Liver (tissue), 9 donors: ENCODE measurements around the gene CR1. TPM values are rescaled to one million over a fixed set of nuclear protein-coding genes. Genes with fewer than 3 reads are reported as not detected.
"Not testable (repeated sequence)": the region's sequence is repeated elsewhere in the genome, so short reads cannot be mapped to it uniquely, and the experiment has no call there.

Experiments used
- DNase-seq: peaks from one replicate; pipeline ENCODE4 v3.0.0-alpha.2; 2017; ENCODE audit warnings: low spot score
- H3K27ac ChIP-seq, 2 donors: one replicate each; pipeline ENCODE4 v1.7.0; 2013; ENCODE audit warnings: inconsistent platforms in 2 of 2, low read length in 2 of 2, control low read depth in 1 of 2, low read depth in 1 of 2, mild to moderate bottlenecking in 1 of 2
- H3K27me3 ChIP-seq, 4 donors: one replicate each; pipeline versions ENCODE4 v1.6.1 to v1.7.0; 2013; ENCODE audit warnings: low read length in 3 of 4, inconsistent platforms in 1 of 4, mild to moderate bottlenecking in 1 of 4, moderate library complexity in 1 of 4; ENCODE audit not compliant: control insufficient read depth in 4 of 4, insufficient read depth in 4 of 4
- H3K36me3 ChIP-seq, 4 donors: one replicate each; pipeline versions ENCODE4 v1.6.1 to v1.7.0; 2013; ENCODE audit warnings: low read length in 3 of 4, mild to moderate bottlenecking in 3 of 4, low read depth in 1 of 4, moderate library complexity in 1 of 4; ENCODE audit not compliant: control insufficient read depth in 4 of 4, insufficient read depth in 3 of 4
- H3K4me1 ChIP-seq, 4 donors: one replicate each; pipeline versions ENCODE4 v1.6.1 to v1.7.0; 2013; ENCODE audit warnings: low read length in 3 of 4, mild to moderate bottlenecking in 3 of 4, moderate library complexity in 1 of 4; ENCODE audit not compliant: control insufficient read depth in 4 of 4, insufficient read depth in 4 of 4
- H3K4me3 ChIP-seq, 3 donors: one replicate each; pipeline versions ENCODE4 v1.6.1 to v1.7.0; 2013; ENCODE audit warnings: low read length in 3 of 3, control low read depth in 1 of 3, low read depth in 1 of 3, mild to moderate bottlenecking in 1 of 3
- H3K9ac ChIP-seq, 2 donors: one replicate each; pipeline ENCODE4 v1.7.0; 2013; ENCODE audit warnings: low read length in 2 of 2, mild to moderate bottlenecking in 2 of 2, moderate library complexity in 2 of 2, control low read depth in 1 of 2, low read depth in 1 of 2
- H3K9me3 ChIP-seq, 4 donors: one replicate each; pipeline versions ENCODE4 v1.6.1 to v1.7.0; 2013; ENCODE audit warnings: low read length in 3 of 4; ENCODE audit not compliant: control insufficient read depth in 4 of 4
- ATF3 ChIP-seq: IDR thresholded peaks from 2 replicates; pipeline ENCODE4 v1.6.1; 2016; ENCODE audit warnings: antibody characterized with exemption
- FOXA1 ChIP-seq: IDR thresholded peaks from 2 replicates; pipeline ENCODE4 v1.6.1; 2016; ENCODE audit warnings: antibody characterized with exemption
- FOXA2 ChIP-seq: IDR thresholded peaks from 2 replicates; pipeline ENCODE4 v1.6.1; 2016; ENCODE audit warnings: antibody characterized with exemption
- JUND ChIP-seq, 2 donors: IDR thresholded peaks; 2 replicates each; pipeline ENCODE4 v1.6.1; 2016; ENCODE audit warnings: antibody characterized with exemption in 2 of 2
- MAX ChIP-seq: IDR thresholded peaks from 2 replicates; pipeline ENCODE4 v1.6.1; 2016; ENCODE audit warnings: antibody characterized with exemption
- NR2F2 ChIP-seq: IDR thresholded peaks from 2 replicates; pipeline ENCODE4 v1.6.1; 2016; ENCODE audit warnings: antibody characterized with exemption
- RAD21 ChIP-seq, 2 donors: IDR thresholded peaks; 2 replicates each; pipeline ENCODE4 v1.6.1; 2016; ENCODE audit warnings: antibody characterized with exemption in 2 of 2, mild to moderate bottlenecking in 2 of 2
- REST ChIP-seq: IDR thresholded peaks from 2 replicates; pipeline ENCODE4 v1.6.1; 2016; ENCODE audit warnings: antibody characterized with exemption, mild to moderate bottlenecking
- RXRA ChIP-seq, 2 donors: IDR thresholded peaks; 2 replicates each; pipeline ENCODE4 v1.6.1; 2017 to 2018; ENCODE audit warnings: antibody characterized with exemption in 2 of 2, mild to moderate bottlenecking in 1 of 2
- SP1 ChIP-seq: IDR thresholded peaks from 2 replicates; pipeline ENCODE4 v1.6.1; 2018; ENCODE audit warnings: antibody characterized with exemption, mild to moderate bottlenecking
- TAF1 ChIP-seq: conservative IDR thresholded peaks from 2 replicates; pipeline ENCODE4 v1.6.1; 2016; ENCODE audit warnings: antibody characterized with exemption, mild to moderate bottlenecking
- YY1 ChIP-seq: IDR thresholded peaks from 2 replicates; pipeline ENCODE4 v1.6.1; 2016; ENCODE audit warnings: antibody characterized with exemption, mild to moderate bottlenecking
- WGBS: extraction: QIAGEN DNeasy Blood & Tissue Kit; methylation state at CpG from one replicate; pipeline ENCODE4 v1.1.7; 2013; 5-methylcytosine and 5-hydroxymethylcytosine counted together
- polyA plus RNA-seq, 2 donors: library from polyadenylated mRNA; stranded (reverse) in 1 of 2; unstranded in 1 of 2; fragments of 200-250 nt in 1 of 2; fragments of >200 nt in 1 of 2; fragmentation: Nextera tagmentation in 1 of 2; extraction: Ambion mirVana in 1 of 2; gene quantifications; one replicate each; pipeline versions ENCODE4 v1.2.1 to v1.2.3, GENCODE V29; 2013 to 2015
- total RNA-seq, 2 donors: library from RNA; depleted of rRNA; stranded (reverse); fragments of >200 nt; gene quantifications; one replicate each; pipeline ENCODE4 v1.2.3, GENCODE V29; 2014
- donor health status: healthy.
- donor health status: healthy.
- donor health status: healthy.
- donor health status: healthy.
- donor health status: healthy.

The CR1 gene
- total and polyA plus RNA-seq, 4 donors = 0.78 to 16.7 (median 7.4) TPM

- 91% methylated on average over 9 of the region's 9 CpGs for WGBS
- no peaks in the 10 kb centered on the region for H3K36me3 ChIP-seq
- H3K4me1 ChIP-seq = no peaks in the 10 kb centered on the region
- H3K4me3 ChIP-seq = no peak overlapping the region
- TF ChIP-seq MAX = no peak
- TF ChIP-seq SP1 = no peak
- TF ChIP-seq FOXA2 = no peak
- TF ChIP-seq NR2F2 = no peak
- no peak for TF ChIP-seq YY1
- TF ChIP-seq ATF3 = no peak
- no peak for TF ChIP-seq RXRA (IDR thresholded peaks at IDR 0.05)
- no peak for TF ChIP-seq JUND (IDR thresholded peaks at IDR 0.05)
- no peak for TF ChIP-seq RAD21 (IDR thresholded peaks at IDR 0.05)
- no peak for TF ChIP-seq TAF1
- no peak for TF ChIP-seq FOXA1
- no peaks in the 10 kb centered on the region for H3K27me3 ChIP-seq
- no peak overlapping the region for H3K9ac ChIP-seq
- no peaks in the 10 kb centered on the region for H3K9me3 ChIP-seq
- H3K27ac ChIP-seq = no peak overlapping the region
- DNase-seq = no peak
Observed at GRCh38 chr1:207658904-207659485, 163.0 kb downstream of the CR1 start.

GRCh38 chr1:207659545-207660153 lies 163.7 kb downstream of the CR1 start:
- H3K9me3 ChIP-seq = no peaks in the 10 kb centered on the region
- WGBS = 85% methylated on average over 10 of the region's 10 CpGs
- TF ChIP-seq REST (no peak), NR2F2 (no peak), RAD21 (IDR thresholded peaks at IDR 0.05) (no peak), SP1 (no peak)
- H3K9ac ChIP-seq = no peak overlapping the region
- no peak for DNase-seq
- H3K36me3 ChIP-seq = no peaks in the 10 kb centered on the region
- H3K4me1 ChIP-seq = no peaks in the 10 kb centered on the region
- H3K27me3 ChIP-seq = no peaks in the 10 kb centered on the region
- H3K27ac ChIP-seq = no peak overlapping the region
- no peak overlapping the region for H3K4me3 ChIP-seq

GRCh38 chr1:207661420-207661819 lies 165.5 kb downstream of the CR1 start:
- WGBS = 100% methylated on average over 1 of the region's 2 CpGs
- not testable (repeated sequence) for H3K4me3 ChIP-seq

More at GRCh38 chr1:207661420-207661819, 165.5 kb downstream of the CR1 start:
- not testable (repeated sequence) for H3K27me3 ChIP-seq, H3K9ac ChIP-seq, H3K36me3 ChIP-seq, DNase-seq, H3K4me1 ChIP-seq, H3K27ac ChIP-seq, H3K9me3 ChIP-seq
